Activated CD8-positive, alpha-beta memory T cell treated with anti-CD3 and anti-CD28 coated beads for 4 hours (primary cell): ENCODE data around the gene SLAMF1.
"Not testable (repeated sequence)": the region's sequence is repeated elsewhere in the genome, so short reads cannot be mapped to it uniquely, and the experiment has no call there.

ENCODE experiments used
- DNase-seq, 2 donors: peaks; one replicate each; pipeline ENCODE4 v3.0.0-alpha.2; 2020; ENCODE audit warnings: low read depth in 2 of 2

The SLAMF1 gene

GRCh38 chr1:160665330-160666078 is 18.7 kb upstream of the SLAMF1 start:
- no peak for DNase-seq

- no peak for DNase-seq
Observed at GRCh38 chr1:160664573-160665051, 17.8 kb upstream of the SLAMF1 start.

- no peak for DNase-seq
Observed at GRCh38 chr1:160662910-160663309, 16.1 kb upstream of the SLAMF1 start.

GRCh38 chr1:160659566-160659965 is 12.7 kb upstream of the SLAMF1 start:
- no peak for DNase-seq

GRCh38 chr1:160658814-160659193 is 12.0 kb upstream of the SLAMF1 start:
- no peak for DNase-seq

GRCh38 chr1:160658162-160658813 is 11.4 kb upstream of the SLAMF1 start:
- no peak for DNase-seq

- no peak for DNase-seq
Observed at GRCh38 chr1:160657250-160657781, 10.5 kb upstream of the SLAMF1 start.

GRCh38 chr1:160656737-160657136 is 9.9 kb upstream of the SLAMF1 start:
- DNase-seq, result no peak

- DNase-seq, result no peak
Observed at GRCh38 chr1:160653620-160654016, 6.8 kb upstream of the SLAMF1 start.

- no peak for DNase-seq
Observed at GRCh38 chr1:160652924-160653619, 6.2 kb upstream of the SLAMF1 start.

- DNase-seq, result not testable (repeated sequence)
Observed at GRCh38 chr1:160652065-160652641, 5.3 kb upstream of the SLAMF1 start.

GRCh38 chr1:160651433-160652064 is 4.7 kb upstream of the SLAMF1 start:
- DNase-seq, result no peak

- no peak for DNase-seq
Observed at GRCh38 chr1:160647329-160647720, 481 bp upstream of the SLAMF1 start.

- no peak for DNase-seq
Observed at GRCh38 chr1:160646180-160646579, 664 bp downstream of the SLAMF1 start.

GRCh38 chr1:160645386-160646130 is 1.3 kb downstream of the SLAMF1 start:
- no peak for DNase-seq

- DNase-seq, result no peak
Observed at GRCh38 chr1:160644399-160644798, 2.4 kb downstream of the SLAMF1 start.

- no peak for DNase-seq
Observed at GRCh38 chr1:160643138-160643537, 3.7 kb downstream of the SLAMF1 start.

GRCh38 chr1:160642281-160642644 is 4.6 kb downstream of the SLAMF1 start:
- no peak for DNase-seq

GRCh38 chr1:160641323-160642280 is 5.2 kb downstream of the SLAMF1 start:
- peak in 1 of 2 donors; percentile 26 for DNase-seq
